ENCODE results near the gene LYRM7. TPM values are rescaled to one million over a fixed set of nuclear protein-coding genes. Genes with fewer than 3 reads are reported as not detected.

The LYRM7 gene
- total and polyA plus RNA-seq, 10 of the 15 experiments (the other 5 are each of a cell fraction or from before 2014, with no cell fraction given): 9.2 to 68.8 (median 20.2) TPM

DNA sequence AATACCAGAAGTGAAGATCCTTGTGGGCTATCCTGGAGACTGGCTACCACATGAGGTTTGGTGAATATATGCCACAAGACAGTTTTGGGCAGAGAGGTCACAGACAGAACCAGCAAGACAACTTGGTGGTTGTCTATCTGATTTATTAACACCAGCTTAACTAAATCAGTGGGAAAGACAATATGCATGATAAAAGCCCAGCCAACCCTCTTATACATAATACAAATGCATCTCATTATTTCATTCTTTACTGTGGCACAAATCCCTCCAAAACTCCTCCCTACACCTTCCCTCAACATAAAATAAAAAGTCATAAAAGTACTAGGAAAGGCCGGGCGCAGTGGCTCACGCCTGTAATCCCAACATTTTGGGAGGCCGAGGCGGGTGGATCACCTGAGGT, 13.8 kb upstream of the LYRM7 start:
- 99% methylated on average over 5 of the region's 5 CpGs for WGBS (ENCODE audit: insufficient coverage, insufficient replicate concordance, low lambda C conversion rate, missing lambda C conversion rate)
- intact Hi-C loops (cut with micrococcal nuclease; ENCODE audit: unreplicated experiment) (no loop called here), in situ Hi-C loops (cut with MboI) (no loop called here)
- BruUV-seq (replicated peaks): no TSS peak
- Histone ChIP-seq H3K27ac (ENCODE audit: control insufficient read depth, insufficient read depth) (no peak overlapping the region), H3K9me3 (replicated peaks; ENCODE audit: control insufficient read depth, insufficient read depth, low read length) (no peaks in the 10 kb centered on the region), H3K27me3 (replicated peaks in 1 of 2; ENCODE audit: control insufficient read depth in 2 of 2, insufficient read depth in 2 of 2, low read length in 1 of 2) (no peaks in the 10 kb centered on the region), H3K79me2 (ENCODE audit: control insufficient read depth, insufficient read depth, low read length) (peaks cover 15% of the 10 kb centered on the region), H4K20me1 (ENCODE audit: control insufficient read depth, insufficient read depth) (no peaks in the 10 kb centered on the region), H3K9ac (ENCODE audit: control insufficient read depth, insufficient read depth, low read length) (no peak overlapping the region), H3K4me2 (ENCODE audit: control insufficient read depth, insufficient read depth) (no peak overlapping the region), H3K4me1 (ENCODE audit: control insufficient read depth, insufficient read depth, low read length) (no peaks in the 10 kb centered on the region), H2AFZ (ENCODE audit: control insufficient read depth, low read depth, low read length) (no peak overlapping the region), H3K4me3 (no peak overlapping the region), H3K36me3 (ENCODE audit: control insufficient read depth in 2 of 2, insufficient read depth in 2 of 2, low read length in 1 of 2) (peaks cover 2 to 12% of the 10 kb centered on the region in 2 experiments; a peak in 3 of 4 replicates)
- ChIA-PET CTCF (no interaction called here), POLR2A (interaction anchor here (0.6 kb wide), 1 partner anchor 76 kb away, joined by 5 read pairs; no protein-coding TSS in a partner anchor), SMC1A (ENCODE audit: uncharacterized antibody, unreplicated experiment) (no interaction called here), RAD21 (ENCODE audit: unreplicated experiment) (no interaction called here)
- TF ChIP-seq, protein P1, sequence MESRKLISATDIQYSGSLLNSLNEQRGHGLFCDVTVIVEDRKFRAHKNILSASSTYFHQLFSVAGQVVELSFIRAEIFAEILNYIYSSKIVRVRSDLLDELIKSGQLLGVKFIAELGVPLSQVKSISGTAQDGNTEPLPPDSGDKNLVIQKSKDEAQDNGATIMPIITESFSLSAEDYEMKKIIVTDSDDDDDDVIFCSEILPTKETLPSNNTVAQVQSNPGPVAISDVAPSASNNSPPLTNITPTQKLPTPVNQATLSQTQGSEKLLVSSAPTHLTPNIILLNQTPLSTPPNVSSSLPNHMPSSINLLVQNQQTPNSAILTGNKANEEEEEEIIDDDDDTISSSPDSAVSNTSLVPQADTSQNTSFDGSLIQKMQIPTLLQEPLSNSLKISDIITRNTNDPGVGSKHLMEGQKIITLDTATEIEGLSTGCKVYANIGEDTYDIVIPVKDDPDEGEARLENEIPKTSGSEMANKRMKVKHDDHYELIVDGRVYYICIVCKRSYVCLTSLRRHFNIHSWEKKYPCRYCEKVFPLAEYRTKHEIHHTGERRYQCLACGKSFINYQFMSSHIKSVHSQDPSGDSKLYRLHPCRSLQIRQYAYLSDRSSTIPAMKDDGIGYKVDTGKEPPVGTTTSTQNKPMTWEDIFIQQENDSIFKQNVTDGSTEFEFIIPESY (IDR thresholded peaks at IDR 0.05): no peak
- 0 out of 2 replicates have a peak, but pooled peaks have one; percentile 29 for TF ChIP-seq POLR2AphosphoS5 (IDR thresholded peaks at IDR 0.05; ENCODE audit: low read length)
- no peak for TF ChIP-seq SMARCA5 (IDR thresholded peaks at IDR 0.05)
- TF ChIP-seq ATF7 (IDR thresholded peaks at IDR 0.05; ENCODE audit: low read depth): no peak
- ATAC-seq (no peak), DNase-seq (ENCODE audit: low read depth, low spot score) (no peak), FAIRE-seq (no peak)

DNA sequence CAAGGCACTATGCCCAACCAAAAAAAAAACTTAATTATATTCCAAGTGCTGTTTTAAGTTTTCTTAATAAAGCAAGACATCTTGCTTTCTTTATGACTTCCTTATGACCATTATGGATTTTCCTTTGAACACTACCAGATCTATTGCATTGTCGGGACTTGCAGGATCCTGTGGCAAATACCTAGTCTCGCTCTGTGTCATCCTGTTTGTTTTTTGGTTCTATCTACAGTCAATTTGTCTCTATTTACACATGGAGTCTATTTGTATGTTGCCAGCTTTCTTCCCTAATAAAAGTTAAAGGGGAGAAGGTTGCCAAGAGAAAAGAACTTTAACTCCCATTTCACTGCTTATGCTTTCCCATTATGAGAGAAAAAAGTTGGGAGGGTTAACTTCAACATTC, 10.6 kb upstream of the LYRM7 start:
- no peak overlapping the region for H3K4me3 ChIP-seq
- in situ Hi-C loops (cut with MboI) (no loop called here), intact Hi-C loops (cut with micrococcal nuclease; ENCODE audit: unreplicated experiment) (loop anchor here (5.0 kb wide), 1 partner anchor 122 kb away; no protein-coding TSS in a partner anchor)
- H3K4me2 ChIP-seq (ENCODE audit: control insufficient read depth, insufficient read depth): no peak overlapping the region
- CTCF ChIA-PET: interaction anchor here (1.1 kb wide), 1 partner anchor 64 kb away, joined by 3 read pairs; no protein-coding TSS in a partner anchor
- 91% methylated on average over 2 of the region's 2 CpGs for WGBS (ENCODE audit: insufficient coverage, insufficient replicate concordance, low lambda C conversion rate, missing lambda C conversion rate)
- DNase-seq (ENCODE audit: low read depth, low spot score) (no peak), FAIRE-seq (no peak), ATAC-seq (no peak)
- SMC1A ChIA-PET (ENCODE audit: uncharacterized antibody, unreplicated experiment): no interaction called here
- POLR2A ChIA-PET: interaction anchor here (0.6 to 0.9 kb wide), 2 partner anchors 8 to 32 kb away, joined by 3 to 4 read pairs; no protein-coding TSS in a partner anchor
- RAD21 ChIA-PET (ENCODE audit: unreplicated experiment): no interaction called here
- H3K27me3 ChIP-seq (replicated peaks in 1 of 2; ENCODE audit: control insufficient read depth in 2 of 2, insufficient read depth in 2 of 2, low read length in 1 of 2): no peaks in the 10 kb centered on the region
- H3K9me3 ChIP-seq (replicated peaks; ENCODE audit: control insufficient read depth, insufficient read depth, low read length): no peaks in the 10 kb centered on the region
- no peaks in the 10 kb centered on the region for H3K4me1 ChIP-seq (ENCODE audit: control insufficient read depth, insufficient read depth, low read length)
- H3K27ac ChIP-seq (ENCODE audit: control insufficient read depth, insufficient read depth): no peak overlapping the region
- no peak overlapping the region for H3K9ac ChIP-seq (ENCODE audit: control insufficient read depth, insufficient read depth, low read length)
- no peaks in the 10 kb centered on the region for H4K20me1 ChIP-seq (ENCODE audit: control insufficient read depth, insufficient read depth)
- BruUV-seq (replicated peaks): no TSS peak
- no peak overlapping the region for H2AFZ ChIP-seq (ENCODE audit: control insufficient read depth, low read depth, low read length)
- peaks cover 46% of the 10 kb centered on the region for H3K79me2 ChIP-seq (ENCODE audit: control insufficient read depth, insufficient read depth, low read length)
- H3K36me3 ChIP-seq (ENCODE audit: control insufficient read depth in 2 of 2, insufficient read depth in 2 of 2, low read length in 1 of 2): peaks cover 2 to 22% of the 10 kb centered on the region in 2 experiments
- TF ChIP-seq PAX8 (IDR thresholded peaks at IDR 0.05): no peak
- TF ChIP-seq BRCA1 (IDR thresholded peaks at IDR 0.05; ENCODE audit: low read depth, low read length): no peak
- TF ChIP-seq ZNF217 (IDR thresholded peaks at IDR 0.05): no peak
- TF ChIP-seq RUNX3 (IDR thresholded peaks at IDR 0.05; ENCODE audit: low read length): no peak
- TF ChIP-seq BACH1 (IDR thresholded peaks at IDR 0.05; ENCODE audit: borderline replicate concordance): no peak
- no peak for TF ChIP-seq RAD51 (IDR thresholded peaks at IDR 0.05)
- TF ChIP-seq BCL11A (IDR thresholded peaks at IDR 0.05; ENCODE audit: low read depth, low read length): no peak
- TF ChIP-seq, protein P1 (IDR thresholded peaks at IDR 0.05): no peak
- TF ChIP-seq, protein P2, sequence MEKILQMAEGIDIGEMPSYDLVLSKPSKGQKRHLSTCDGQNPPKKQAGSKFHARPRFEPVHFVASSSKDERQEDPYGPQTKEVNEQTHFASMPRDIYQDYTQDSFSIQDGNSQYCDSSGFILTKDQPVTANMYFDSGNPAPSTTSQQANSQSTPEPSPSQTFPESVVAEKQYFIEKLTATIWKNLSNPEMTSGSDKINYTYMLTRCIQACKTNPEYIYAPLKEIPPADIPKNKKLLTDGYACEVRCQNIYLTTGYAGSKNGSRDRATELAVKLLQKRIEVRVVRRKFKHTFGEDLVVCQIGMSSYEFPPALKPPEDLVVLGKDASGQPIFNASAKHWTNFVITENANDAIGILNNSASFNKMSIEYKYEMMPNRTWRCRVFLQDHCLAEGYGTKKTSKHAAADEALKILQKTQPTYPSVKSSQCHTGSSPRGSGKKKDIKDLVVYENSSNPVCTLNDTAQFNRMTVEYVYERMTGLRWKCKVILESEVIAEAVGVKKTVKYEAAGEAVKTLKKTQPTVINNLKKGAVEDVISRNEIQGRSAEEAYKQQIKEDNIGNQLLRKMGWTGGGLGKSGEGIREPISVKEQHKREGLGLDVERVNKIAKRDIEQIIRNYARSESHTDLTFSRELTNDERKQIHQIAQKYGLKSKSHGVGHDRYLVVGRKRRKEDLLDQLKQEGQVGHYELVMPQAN (conservative IDR thresholded peaks at IDR 0.05): no peak
- TF ChIP-seq, protein P3, sequence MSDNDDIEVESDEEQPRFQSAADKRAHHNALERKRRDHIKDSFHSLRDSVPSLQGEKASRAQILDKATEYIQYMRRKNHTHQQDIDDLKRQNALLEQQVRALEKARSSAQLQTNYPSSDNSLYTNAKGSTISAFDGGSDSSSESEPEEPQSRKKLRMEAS (IDR thresholded peaks at IDR 0.05; ENCODE audit: low read depth, low read length): no peak
